Stimulated activated CD4-positive, alpha-beta T cell treated with anti-CD3 and anti-CD28 coated beads, Interleukin-2, amount 100 ng/mL, for 4 hours (primary cell): ENCODE data around the gene LRRC26.

Source experiments
- DNase-seq: peaks from one replicate; pipeline ENCODE4 v3.0.0-alpha.2; 2020; ENCODE audit warnings: low read depth

Gene LRRC26

DNA sequence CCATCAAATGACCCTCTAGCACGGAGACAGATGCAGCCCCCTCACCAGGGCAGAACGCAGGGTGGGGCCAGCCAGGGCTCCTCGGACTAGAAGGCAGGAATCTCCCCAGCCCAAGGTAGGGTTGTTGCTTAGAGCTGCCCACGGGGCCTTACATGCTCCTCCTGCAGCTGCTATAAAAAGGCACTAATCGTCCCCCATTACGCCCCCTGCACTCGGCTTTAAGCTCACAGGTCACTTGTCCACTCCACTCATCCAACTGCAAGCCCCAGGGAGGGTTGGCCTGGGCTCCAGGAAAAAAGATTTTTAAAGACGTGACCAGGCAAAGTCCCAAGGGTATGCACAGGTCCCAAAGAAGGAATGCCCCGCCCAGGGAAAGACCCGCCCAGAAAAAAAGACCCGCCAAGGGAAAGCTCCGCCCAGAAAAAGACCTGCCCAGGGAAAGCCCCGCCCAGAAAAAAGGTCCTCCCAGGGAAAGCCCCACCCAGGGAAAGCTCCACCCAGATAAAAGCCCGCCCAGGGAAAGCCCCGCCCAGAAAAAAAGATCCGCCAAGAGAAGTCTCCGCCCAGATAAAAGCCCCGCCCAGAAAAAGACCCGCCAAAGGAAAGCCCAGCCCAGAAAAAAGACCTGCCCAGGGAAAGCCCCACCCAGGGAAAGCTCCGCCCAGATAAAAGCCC, 19.8 kb downstream of the LRRC26 start:
- no peak for DNase-seq

DNA sequence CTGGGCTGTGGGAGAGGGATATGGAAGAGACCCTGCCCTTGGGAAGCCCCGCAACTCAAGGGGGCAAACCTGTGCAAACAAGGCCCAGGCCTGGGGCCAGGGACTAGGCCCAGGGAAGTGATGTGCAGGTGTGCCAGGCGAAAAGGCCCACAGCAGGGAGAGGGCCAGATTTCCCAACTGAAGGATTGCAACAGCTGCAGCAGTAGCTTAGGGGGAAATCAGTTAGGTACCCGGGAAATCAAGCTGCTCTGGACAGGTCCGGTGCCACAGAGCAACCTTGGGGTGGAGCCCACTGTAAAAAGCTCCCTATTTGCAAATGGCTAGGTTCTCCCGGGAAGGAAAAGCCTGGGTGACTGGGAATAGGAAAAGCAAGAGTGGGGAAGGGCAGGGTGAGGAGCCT, 20.5 kb downstream of the LRRC26 start:
- no peak for DNase-seq

DNA sequence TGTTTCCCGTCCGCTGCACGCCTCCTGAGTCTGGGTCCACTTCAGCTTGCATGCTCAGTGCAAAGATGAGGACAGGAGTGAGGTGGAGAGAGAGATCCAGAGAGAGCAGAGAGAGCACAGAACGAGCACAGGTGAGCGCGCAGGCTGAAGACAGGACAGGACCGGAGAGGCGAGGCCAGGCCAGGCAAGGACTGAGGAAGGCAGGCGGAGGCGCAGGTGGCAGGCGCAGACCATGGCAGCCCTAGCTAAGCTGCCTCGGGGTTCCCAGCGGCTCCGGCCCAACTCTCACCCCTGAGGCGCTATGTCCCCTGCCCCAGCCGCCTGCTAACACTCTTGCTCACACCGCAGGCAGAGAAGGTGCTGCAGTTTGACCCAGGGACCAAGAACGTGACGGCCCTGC, 21.2 kb downstream of the LRRC26 start:
- DNase-seq: no peak

DNA sequence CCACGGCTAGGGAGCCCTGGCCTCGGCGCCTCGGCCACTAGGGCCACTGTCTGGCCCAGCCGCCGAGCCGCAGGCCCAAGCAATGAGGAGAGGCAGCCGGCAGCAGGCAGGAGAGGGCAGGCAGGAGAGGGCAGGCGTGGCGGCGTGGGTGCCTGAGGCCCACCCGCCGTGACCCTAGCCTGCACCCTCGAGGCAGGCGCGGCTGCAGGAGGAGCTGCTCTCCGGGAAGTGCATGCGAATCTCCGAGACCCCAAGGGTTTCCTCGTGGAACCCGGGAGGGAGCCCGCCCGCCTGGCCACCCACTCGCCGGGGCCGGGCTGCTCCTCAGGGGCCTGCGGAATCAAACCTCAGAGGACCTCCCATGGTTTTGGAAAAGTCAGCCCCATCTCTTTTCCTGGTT, 21.6 kb downstream of the LRRC26 start:
- DNase-seq: no peak

DNA sequence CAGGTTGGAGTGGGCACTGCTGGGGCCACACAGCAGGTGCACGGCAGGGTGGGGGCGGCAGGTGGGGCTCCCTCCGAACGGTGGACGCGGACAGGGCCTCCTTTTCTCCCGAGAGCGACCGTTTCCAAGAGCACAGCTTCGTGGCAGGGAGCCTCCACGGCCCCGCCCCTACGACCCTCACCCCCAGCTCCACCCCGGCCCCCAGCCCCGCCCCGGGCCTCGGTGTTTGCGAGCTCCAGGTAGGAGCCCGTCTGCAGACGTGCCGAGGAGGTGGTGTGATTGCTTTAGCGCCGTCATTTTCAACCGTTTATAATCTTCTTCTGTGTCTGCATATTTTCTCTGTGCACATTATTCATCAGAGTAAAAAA, 22.1 kb downstream of the LRRC26 start:
- DNase-seq: no peak

DNA sequence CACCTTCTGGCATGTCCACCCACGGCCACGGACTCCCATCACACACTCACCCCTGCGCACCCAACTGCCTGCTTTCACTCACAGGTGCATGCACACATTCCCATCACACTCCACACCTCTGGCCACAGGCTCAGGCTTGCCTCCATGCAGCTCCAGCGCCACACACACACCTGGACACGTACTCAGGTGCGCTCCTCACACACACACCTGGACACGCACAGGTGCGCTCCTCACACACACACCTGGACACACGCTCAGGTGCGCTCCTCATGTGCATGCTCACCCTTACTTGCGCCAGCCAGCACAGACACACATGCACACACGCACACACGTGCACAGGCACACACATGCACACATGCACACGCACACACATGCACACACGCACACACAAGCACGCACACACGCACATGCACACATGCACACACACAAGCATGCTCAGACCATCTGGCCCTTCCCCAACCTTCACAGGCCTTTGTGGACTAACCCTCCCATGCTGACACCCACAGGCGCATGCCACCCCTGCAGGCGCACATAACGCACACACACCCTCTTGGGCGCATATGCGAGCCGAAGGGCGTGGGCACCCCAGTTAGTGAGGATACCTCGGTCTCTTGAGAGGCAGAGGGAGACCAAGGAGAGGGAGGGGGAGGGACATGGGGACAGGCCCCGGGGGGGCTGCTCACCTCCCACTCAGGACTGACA, 22.6 kb downstream of the LRRC26 start:
- DNase-seq: no peak

DNA sequence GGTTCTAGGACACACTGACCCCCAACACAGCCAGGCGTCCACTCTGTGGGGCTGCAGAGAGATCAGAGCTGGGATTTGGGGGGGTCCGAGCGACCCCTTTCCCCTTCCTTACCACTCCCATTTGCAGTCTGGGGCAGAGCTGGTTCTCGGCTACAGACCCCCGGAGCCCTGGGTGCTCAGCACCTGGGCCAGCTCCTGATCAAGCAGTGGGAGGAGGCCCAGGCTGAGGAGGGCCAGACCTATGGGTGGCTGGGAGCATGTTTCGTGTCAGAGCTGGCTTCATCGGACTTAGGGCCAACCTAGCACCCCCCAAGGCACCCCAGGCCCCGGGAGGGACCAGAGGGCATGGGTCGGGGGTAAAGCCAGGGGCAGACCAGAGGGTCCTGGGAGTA, 23.3 kb downstream of the LRRC26 start:
- no peak for DNase-seq

DNA sequence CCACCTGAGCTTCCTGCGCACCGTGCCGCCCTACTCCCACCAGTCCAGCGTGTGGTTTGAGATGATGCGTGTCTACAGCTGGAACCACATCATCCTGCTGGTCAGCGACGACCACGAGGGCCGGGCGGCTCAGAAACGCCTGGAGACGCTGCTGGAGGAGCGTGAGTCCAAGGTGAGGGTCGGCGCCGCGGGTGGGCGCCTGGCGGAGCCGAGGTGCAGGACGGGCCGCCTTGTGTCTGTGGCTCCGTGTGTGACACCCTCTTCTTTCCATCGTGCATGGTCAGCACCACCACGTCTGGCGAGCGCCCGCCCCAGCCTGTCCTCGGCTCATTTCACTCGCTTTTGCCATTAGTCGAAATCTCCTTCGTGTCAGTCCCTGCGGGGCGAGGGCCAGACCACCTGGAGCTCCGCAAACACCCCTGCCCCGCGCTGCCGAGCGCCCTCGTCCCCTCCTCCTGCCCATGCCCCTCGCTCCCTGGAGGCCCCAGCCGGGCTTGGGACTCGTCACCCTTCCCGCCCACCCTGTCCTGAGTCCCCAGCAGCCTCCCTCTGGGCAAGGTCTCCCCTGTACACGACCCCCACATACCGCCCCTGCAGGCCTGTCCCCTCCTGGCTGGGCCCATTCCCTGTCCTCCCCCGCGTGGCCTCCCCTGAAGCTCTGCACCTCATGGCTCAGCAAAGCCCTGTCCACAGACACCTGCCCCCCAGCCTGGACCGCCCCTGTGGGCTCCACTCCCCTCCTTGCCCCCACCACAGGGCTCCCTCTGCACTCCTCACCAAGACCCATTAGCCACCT, 23.9 kb downstream of the LRRC26 start:
- no peak for DNase-seq

DNA sequence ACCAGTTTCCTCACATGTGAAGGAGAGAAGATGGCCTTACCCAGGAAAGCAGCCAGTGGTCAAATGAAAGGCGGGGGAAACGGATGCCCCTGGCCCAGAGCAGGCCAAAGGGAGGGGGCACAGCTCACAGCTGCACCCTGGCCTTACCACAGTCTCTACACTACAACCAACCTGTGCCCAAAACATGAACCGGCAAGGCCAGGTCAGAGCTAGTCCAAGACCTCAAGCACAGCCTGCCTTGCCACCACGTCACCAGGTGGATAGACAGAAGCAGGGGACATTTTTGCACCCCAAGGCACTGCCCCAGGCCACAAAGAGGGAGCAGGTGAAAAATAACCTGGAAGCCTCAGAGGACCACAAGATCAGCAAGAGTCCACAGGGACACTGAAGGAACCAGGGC, 26.4 kb downstream of the LRRC26 start:
- no peak for DNase-seq

DNA sequence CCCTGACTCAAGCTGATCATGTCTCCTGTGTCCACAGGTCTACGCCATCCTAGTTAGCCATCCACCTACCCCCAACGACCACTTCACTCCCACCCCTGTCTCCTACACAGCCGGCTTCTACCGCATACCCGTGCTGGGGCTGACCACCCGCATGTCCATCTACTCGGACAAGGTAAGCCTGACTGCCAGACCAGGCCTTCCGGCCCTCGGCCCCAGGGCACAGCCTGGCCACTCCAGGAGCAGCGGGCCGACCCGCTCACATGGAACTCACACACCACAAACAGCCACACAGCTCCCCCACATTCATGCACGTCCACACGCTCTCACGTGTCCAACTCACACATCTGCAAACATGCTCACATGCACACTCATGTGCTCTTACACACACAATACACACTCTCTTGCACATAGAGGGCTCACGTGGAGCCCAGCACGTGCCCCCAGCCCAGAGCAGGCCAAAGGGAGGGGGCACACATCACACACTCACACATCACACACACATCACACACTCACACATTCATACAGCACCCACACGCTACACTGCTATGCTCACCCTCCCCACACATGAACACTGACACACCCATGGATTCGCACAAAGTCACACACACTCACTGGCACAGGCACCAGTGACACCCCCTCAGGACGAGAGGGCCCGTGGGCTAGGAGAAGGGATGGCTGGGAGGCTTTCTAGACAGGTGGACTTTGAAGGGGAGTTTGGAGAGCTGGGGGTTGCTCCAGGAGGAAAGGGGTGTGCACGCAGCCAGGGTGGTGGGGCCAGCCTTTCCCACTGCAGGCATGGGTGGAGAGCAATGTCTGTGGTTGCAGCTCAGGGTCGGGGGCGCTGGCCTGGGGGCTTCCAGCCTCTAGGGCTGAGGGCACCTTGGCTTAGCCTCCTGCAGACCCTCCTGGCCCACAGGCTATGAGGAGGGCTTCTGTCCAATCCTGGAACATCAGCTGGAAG, 27.6 kb downstream of the LRRC26 start:
- no peak for DNase-seq

DNA sequence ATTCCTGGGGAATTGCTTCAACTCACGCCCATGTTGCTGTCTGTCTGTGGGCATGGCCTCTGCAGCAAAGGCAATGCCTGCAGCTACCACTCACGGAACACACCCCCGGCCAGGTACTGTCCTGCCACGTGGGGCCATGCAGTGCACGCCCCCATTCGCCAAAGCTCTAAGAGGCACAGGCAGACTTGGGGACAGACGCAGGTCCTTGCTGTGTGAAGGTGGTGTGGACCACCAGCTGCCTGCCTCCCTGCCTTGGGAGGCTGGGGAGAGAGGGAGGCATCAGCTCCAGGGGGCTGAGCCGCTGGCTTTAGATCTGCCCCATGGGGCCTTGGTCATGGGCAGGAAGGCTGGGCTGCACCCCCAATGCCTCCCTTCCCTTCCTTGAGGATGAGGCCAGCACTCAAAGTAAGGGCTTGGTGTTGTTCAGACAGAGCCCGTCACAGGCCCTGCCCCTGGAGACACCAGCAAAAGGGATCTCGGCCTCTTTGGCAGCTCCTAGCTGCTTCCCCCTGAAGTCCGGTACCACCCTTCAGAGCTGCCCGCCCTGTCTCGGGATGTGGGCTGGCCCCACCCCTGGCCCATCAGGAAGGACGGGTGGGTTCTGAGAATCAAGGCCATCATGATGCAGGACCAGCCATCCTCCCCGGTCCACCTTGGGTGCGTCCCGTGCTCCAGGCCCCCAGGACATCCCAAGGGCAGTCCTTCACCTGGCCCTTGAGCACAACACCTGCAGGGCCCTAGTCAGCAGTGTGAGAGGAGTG, 28.6 kb downstream of the LRRC26 start:
- no peak for DNase-seq

DNA sequence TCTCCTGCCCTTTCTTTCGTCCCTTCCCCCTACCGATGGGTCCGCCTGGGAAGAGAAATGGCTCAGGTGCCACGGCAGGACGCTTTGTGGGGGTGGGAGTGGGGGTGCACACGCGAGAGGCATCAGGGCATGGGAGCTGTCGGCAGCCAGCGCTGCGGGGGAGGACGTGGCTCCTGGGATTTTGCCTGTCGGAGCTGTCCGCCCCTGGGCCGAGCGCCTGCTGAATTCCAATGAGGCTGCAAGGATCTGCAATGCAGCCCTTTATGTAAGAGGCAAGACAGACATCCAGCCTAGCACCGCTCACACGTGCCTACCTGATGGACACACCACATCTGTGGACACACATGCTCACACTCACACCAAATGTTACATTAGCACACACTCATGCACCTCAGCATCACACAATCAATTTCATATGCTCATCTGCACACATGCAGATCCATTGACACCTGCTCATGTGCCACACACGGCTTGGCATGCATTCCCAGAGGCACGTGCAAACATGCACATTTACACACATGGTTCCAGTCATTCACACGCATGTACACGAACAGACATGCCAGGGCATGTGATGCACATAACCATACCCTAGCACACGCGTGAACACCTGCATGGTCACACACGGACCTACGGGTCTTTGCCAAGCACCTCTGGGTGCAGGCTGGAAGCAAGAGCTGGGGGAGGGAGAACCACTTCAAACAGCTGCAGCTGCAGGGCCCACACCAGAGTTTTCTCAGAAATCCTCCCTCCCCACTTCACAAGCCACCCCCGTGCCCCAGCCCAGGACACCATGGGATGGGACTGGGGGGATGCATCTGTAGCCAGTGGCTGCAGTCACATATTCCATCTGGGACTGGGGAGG, 29.5 kb downstream of the LRRC26 start:
- DNase-seq: no peak

DNA sequence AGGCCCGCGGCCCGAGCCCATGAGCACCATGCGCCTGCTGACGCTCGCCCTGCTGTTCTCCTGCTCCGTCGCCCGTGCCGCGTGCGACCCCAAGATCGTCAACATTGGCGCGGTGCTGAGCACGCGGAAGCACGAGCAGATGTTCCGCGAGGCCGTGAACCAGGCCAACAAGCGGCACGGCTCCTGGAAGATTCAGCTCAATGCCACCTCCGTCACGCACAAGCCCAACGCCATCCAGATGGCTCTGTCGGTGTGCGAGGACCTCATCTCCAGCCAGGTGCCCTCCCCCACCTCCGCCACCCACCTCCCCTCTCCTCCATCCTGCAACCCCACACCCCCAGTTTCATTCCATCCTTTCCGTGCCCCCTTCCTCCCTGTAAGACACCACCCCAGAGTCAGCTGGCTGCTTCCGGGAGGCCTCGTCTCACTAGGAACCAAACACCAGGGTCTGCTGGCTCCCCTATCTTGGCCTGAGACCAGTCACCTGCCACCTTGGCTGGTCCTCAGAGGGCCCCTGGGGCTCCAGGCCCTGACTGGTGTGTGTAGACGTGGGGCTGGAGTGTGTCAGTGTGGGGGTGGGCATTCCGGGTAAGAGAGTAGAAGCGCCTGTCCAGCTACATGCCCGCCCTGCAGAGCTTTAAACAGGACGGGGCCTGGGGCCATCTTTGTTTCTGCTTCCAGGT, 30.2 kb downstream of the LRRC26 start:
- DNase-seq: no peak

DNA sequence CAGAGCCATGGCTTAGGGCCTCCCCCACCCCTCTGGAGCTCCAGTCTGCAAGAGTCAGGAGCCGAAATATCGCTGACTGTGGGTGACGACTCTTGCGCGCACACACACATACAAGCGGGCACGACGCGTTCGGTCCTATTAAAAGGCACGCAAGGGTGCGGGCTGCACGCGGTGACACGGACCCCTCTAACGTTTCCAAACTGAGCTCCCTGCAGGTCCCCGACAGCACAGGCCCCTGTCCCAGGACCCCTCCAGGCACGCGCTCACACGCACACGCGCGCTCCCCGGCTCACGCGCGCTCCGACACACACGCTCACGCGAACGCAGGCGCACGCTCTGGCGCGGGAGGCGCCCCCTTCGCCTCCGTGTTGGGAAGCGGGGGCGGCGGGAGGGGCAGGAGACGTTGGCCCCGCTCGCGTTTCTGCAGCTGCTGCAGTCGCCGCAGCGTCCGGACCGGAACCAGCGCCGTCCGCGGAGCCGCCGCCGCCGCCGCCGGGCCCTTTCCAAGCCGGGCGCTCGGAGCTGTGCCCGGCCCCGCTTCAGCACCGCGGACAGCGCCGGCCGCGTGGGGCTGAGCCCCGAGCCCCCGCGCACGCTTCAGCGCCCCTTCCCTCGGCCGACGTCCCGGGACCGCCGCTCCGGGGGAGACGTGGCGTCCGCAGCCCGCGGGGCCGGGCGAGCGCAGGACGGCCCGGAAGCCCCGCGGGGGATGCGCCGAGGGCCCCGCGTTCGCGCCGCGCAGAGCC, 31.0 kb downstream of the LRRC26 start, which contains the start of gene GRIN1:
Gene GRIN1 (plus strand): TSS at position 433 of the 746 bp plus-strand sequence. CDS start 333 bp downstream, outside the sequence.
- no peak for DNase-seq

DNA sequence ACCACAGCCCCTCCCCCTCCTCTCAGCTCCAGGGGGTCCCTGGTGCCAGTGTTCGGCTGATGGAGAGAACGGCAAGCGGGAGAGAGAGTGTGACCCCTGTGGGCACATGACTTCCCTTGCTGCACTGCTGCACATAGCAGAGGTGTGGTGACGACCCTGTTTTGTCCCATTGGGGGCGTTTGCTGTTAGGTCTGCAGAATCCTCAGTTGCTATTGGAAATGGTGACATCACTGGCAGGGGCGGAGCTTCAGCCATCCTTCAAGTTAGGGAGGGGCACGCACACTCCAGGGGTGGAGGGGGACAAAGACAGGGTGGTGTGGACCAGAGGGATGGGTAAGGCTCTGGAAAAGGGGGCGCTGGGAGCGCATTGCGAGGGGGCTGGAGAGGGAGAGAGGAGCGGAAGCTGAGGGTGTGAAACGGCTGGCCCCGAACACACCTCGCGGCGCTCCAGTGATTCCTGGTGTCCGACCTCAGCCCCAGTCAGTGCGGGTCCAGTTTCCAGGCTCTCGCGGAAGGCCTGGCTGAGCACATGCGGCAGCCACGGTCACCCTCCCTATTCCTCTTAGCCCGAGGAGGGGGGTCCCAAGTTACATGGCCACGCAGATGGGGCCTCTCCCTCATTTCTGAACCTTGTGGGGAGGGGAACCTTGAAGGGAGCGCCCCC, 31.7 kb downstream of the LRRC26 start:
- DNase-seq: no peak

DNA sequence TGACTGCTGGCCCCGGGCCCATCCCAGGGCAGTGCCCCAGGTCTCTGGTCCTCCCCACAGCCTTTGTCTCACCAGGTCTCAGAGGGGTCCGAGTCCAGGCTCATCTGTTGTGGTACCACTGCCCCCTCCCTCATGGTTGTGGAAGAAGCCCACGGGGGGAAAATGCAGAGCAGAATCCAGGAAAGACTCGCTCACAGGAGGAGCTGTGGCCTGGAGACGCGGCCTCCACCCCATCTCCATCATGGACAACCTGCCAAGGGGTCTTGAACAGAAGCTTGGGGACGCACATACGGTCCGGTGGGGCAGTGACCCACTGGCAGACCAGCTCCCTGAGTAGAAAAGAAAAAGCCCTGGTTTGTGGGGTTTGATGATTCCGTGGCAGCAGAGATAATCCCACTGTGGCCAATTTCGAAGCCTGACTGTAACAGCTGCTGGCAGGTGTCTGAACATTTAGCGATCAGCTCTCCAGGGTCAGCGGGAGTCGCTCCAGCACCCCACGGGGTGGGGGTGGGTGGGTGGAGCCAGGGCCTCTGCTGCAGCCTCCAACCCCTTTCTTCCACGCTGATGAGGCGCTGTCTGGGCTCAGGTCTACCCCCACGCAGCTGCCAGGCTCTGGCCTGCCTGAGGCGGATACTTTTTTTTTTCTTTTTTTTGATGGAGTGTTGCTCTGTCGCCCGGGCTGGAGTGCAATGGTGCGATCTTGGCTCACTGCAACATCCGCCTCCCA, 32.8 kb downstream of the LRRC26 start:
- DNase-seq: no peak

DNA sequence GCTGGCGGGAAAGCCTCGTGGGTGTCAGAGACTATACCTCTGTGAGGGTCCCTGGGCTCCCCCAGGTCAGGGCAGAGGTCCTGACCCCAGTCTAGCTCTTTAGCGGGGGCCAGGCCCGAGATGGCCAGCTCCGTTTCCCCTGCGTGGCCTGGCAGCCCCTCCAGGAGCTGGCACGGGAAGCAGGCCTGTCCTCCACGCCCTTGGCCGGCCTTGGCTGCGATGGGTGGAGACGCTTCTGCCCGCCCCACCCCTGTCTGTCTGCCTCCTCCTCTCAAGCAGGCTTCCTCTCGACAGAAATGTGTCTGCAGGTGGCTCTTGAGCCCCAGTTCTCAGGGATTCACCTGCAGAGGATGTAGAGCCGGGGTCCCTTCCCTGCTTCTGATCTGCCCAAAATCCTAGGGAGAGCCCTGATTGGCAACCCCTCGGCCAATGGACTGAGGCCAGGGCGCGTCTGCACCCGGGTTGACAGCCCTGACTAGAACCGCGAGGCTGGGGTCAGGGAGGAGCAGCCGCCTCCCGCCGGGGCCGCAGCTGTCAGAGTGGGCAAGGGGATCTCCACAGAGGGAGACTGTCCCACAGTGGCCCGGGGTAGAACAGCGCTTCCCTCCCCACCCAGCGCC, 33.5 kb downstream of the LRRC26 start:
- DNase-seq: no peak
